ENCODE measurements around the gene MYL1.

Gene MYL1

DNA sequence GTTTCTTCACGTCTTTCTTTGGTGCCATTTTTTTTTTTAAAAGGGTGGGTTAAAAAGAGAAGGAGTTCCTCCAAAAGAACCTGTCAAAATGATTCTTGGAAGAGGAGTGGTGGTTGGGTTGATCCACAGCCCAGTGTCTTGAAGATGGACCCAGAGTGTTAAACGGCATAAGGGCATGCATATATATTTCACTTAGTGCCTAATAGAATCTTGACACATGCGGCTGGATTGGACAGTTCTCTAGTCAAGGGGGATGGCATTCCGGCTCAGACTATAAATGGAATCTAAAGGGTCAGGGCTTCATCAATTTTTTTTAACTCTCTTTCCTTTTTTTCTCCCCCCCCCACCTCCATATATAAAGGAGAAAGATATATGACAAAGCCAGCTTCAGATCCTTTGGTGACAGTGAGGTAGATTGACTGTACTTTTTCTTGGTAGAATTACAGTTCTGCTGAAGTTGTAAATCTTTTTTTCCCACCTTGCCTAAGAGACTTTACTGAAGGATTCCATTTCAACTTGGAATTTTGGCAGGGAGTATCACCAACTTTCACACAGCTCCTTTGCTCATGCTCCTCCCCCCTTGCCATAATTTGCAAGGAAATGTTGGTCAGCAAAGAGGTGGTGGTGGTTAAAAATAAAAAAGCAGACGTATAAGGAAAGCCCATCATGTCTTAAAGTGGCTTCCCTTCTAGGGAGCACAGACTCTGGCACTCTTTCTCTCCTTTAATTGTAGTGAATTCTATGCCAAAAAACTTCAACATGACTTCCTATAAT, at the start of gene MYL1:
Gene MYL1, minus strand, starts transcription at position 160 of the 774 bp plus-strand sequence. Its CDS starts 132 bp downstream, at position 28.
- DNase-seq = no peak

DNA sequence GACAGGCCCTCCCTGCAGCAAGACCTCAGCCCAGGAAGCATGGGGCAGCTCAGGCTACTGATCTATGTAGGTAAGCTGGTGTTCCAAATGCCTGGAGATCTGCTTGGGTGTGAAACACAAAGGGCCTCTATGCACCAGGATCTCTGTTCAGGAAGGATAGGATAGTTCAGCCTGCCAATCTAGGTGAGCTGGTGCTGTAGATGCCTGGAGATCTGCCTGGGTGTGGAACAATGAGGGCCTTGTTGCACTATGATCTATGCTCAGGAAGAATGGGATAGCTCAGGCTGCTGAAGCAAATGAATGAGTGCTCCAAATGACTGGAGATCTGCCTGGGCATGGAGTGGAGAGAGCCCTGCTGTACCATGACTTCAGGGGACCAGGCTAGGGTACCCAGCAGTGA, 48.9 kb upstream of the MYL1 start:
- DNase-seq = no peak

DNA sequence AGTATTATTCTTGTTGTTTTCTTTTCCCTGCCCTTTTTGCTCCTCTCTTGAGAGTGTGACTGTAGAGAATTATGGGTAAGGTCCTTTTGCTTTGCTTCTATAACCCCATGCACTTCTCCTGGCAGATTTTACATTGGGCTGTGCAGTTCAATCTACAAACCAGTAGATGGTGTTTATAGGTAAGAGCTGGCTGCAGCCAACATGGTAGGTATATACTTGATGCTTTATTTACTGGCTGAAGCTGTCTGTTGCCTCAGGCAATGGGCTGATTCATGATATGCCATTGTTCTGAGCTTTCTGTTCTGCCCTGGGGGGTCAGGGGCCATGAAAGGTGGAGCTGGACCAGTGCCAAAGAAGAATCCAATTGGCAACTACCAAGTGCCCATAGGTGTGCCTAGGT, 48.3 kb upstream of the MYL1 start:
- DNase-seq = no peak

DNA sequence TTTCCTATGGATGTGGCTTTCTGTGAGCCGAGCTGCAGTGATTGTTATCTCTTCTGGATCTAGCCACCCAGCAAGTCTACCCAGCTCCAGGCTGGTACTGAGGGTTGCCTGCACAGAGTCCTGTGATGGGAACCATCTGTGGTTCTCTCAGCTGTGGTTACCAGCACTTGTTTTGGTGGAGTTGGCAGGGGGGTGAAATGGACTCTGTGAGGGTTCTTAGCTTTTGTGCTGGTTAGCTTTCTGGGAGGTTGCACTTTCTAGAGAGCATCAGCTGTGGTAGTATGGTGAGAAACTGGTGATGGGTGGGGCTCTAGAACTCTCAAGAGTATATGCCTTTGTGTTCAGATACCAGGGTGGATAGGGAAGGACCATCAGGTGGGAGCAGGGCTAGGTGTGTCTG, 45.4 kb upstream of the MYL1 start:
- no peak for DNase-seq

DNA sequence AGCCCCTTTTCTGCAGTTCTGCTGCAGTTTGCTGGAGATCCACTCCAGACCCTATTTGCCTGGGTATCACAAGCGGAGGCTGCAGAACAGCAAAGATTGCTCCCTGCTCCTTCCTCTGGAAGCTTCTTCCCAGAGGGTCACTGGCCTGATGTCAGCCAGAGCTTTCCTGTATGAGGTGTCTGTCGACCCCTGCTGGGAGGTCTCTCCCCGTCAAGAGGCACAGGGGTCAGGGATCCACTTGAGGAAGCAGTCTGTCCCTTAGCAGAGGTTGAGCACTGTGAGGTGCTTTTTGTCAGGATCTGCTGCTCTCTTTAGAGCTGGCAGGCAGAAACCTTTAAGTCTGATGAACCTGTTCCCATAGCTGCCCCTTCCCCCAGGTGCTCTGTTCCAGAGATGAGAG, 42.0 kb upstream of the MYL1 start:
- no peak for DNase-seq

DNA sequence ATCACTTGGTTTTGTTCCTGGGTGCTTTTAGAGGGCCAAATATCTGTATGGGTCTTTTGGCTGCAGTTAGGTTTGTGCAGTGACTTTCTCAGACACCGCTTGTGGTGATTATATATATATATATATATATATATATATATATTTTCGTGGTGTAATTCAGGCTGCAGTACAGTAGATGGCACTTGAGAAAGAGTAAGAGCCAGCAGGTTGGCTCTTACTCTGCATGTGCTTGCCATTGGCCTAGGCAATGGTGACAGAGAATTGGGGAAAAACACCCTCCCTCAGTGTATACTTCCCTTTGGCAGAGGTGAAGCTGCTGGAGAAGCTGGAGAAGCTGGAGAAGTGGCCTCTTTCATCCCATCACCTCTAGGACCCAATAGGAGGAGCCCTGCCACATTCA, 22.2 kb upstream of the MYL1 start:
- DNase-seq = no peak

DNA sequence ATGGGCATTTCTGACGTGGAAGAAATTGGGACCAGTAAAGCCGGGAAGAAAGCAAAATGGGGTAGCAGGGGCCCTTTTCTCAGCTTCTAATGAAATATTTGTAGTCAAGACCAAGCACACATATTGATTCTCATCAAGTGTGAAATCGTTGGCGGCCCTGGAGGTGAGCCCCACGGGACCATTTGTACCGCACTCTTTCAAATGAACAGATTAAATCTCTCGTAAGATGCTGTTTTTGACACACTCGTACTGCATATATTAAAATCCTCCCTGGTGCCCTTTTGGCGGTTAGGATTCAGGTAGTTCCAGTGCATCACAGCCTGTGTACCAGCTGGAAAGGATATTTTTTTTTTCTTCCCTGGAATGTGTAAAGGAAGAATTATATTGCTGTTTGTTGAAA, 9.9 kb upstream of the MYL1 start:
- DNase-seq = no peak

DNA sequence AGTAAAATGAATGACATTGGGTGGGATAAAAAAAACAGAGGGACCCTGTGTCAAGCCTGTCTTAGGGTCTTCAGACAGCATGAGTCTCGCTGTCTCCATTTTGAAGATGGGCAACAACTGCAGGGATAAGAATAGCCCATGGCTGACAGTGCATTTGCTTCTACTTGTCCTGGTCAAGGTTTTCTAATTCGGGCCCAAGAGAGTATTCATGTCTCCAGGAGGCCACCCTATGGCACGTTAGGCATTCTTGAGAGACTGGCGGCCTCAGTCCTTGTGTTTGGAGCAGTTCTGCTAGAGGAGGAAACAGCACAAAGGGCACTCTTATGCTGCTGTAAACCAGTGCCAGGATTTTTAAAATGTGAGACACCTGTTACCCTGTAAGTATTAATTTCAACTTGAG, 9.5 kb upstream of the MYL1 start:
- no peak for DNase-seq

DNA sequence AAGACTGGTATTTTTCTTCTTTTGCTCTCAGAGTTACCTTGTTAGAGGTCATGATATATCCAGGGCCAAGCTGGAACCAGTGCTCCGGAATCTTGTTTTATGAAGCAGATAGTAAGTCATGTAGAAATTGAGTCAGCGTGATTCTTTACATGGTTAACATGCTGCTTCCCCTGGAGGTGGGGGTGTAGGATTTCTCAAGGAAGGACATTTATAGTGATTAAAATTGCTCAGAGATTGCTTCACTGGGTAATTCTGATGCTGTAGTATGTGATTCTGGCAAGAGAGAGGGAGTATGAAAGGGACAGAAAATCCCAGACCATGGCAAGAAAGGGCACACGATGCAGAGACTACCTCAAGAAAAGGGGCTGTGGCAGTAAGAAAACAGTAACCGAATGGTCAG, 8.0 kb upstream of the MYL1 start:
- no peak for DNase-seq

DNA sequence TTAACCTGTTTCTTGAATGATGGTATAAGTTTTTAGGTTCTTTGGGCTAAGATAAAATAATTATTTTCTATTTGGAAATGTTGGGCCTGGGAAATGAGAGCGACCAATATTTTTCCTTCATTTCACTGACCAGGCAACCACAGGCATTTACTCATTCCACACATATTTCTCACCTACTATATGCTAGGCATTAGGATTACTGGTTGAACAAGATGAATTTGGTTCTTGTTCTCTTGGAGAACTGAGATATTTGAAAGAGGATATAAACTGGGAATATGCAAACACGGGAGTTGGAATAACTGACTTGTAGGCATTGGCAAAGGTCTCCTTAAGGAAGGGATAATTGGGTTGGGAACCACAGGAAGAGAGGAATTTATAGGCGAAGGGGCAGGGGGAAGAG, 3.9 kb upstream of the MYL1 start:
- DNase-seq = no peak

DNA sequence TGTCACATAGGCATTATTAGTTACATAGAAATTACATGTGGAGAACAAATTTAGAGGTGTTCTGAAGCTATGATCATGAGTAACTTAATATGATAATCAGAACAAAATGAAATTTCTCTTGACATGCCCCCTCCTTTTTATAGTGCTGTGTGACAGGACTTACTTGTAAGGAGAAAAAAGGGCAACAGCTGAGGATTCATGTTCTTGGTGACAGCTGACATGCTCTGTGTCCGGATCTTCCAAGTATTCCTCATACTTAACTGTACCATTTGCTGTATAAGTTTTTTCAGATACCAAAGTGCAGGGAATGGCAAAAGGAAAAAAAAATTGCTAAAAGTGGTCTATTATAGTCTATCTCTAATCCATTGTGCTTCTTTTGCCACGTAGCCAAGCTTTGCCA, 3.5 kb upstream of the MYL1 start:
- DNase-seq = no peak

DNA sequence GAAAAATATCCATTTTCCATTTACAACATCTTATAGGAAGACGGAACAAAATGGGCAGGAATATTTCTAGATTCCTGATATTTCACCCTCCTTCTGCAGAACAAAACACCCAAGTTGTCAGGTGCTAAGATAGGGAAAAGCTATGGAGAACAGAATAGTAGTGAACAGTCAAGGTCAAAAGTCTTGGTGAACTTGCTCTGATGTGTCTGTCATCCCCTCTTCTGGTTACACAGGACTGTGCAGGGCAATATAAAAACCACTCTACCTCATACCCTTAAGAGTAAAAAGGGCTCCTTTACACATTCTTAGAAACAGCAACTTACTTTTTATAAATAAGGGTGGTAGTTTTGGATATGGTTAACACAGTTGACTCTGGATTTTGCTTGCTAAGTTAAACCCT, 4.4 kb downstream of the MYL1 start:
- DNase-seq = no peak

DNA sequence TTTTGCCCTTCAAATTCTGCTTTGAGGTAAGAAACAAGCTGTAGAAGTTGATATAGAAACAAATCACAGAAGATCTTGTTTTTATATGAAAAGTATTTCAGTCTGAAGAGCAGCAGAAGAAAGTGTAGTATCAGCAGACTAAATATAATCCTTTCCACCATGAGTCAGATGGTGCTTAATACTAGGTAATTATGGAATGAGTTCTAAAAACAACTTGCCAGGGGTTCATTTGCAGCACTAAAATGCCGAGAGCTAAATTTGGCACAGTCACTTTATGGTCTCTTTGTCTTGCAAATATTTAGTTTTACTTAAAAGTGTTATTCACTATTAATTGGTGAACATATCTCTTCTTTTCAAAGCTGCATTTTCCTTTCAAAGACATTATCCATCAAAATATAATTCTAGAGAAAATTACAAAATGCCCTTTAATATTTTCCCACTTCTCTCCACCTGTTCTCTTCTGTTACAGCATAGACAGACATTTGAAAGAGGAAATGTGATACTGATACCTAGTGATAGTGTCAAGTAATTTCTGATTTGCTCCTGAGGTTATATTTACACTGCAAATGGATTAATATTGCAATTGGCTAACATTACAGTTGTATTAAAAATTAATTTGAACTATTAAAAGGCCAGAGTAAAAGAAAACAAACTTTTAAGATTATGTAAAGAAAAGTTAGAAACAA, 5.3 kb downstream of the MYL1 start:
- peak; percentile 21 for DNase-seq

DNA sequence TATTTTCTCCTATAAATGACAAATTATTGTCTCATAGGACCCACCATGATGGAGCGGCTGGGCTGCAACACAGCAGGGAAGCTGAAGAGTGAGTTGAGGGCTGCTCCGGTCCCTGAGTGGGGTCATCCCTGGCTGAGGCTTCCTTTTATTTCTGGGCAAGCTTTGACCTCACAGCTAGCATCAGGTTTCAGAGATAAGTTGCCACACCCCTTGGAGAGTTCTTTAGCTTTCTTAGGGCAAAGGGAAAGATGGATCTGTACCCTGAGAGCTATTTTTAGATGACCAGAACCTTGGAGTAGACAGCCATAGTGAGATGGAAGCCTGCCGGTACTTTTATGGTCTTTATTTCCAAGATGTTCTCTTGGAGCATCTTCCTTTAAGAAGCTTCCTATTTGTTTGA, 11.5 kb downstream of the MYL1 start:
- no peak for DNase-seq

DNA sequence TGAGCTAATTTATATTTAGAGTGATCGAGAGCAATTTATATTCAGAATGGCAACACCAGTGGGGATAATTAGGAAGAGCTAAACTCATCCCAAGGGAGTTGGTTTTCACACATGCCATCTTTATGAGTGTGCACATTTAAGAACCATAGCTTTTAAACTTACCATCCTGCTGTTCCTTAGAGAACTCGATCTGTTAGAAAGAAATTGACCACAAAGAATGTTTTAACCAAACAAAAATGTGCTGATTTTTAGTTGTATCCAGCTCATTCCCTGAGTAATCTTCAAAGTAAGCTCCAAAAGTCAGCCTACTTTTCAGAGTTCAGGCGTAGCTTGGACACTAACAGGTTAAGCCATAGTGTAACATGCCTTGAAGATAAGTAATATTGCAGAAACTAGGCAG, 12.6 kb downstream of the MYL1 start:
- DNase-seq = no peak

DNA sequence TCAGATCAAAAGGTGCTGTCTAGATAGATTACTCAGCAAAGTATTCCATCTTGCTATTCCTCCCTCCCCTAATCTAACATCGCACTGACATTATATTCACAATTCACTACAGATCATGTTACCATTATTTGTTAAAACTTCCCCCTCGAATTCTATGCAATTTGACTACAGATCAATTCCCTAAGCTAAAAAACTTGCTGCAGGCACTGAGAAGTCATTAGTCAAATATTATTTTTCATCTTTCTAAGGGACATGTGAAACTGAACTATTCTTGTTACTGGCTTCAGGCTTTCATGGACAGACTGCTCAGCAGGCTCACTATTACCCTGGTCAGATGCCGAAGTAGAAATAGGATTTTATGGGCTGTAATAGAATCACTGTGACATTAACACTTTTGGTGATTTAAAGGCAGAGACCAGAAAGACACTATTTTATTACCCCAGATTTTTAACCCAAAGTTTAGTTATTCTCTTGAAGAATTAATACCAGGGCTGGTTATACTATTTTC, 15.1 kb downstream of the MYL1 start:
- DNase-seq = peak; percentile 10

DNA sequence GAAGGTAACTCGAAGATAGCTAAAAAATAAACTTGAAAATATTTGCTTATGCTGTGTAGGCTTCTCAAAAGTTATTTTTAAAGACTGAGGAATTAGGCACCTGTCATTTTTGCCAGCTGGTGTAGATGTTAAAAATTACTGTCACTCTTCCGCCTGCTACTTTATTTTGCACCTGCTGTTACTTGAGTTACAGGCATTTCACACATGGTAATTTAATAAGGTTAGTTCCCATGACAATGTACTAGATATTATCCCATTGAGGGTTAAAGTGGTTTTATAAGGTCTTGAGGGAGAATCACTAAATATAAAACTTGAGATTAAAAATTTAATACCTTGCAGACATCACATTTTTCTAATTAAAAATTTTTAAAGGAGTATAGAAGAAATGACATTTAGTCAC, 26.6 kb downstream of the MYL1 start:
- DNase-seq = peak; percentile 11

DNA sequence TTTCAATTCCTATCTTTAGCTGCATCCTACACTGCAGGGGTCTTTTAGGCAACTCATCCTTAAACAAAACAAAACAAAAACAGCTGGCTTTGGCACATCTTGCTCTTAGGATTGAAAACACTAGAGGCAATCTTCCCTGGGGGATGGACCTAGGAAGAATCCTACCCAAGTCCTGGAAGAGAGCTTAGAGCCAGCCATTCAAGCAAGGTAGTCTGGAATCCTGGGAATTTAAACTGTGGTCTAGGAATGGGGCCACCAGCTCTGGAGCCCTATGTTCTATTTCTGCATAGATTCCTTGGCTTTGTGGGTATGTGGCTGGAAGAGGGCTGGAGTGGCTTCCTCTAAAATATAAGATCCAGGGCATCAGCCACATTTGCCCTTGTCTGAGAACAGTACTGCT, 27.7 kb downstream of the MYL1 start:
- DNase-seq = no peak

DNA sequence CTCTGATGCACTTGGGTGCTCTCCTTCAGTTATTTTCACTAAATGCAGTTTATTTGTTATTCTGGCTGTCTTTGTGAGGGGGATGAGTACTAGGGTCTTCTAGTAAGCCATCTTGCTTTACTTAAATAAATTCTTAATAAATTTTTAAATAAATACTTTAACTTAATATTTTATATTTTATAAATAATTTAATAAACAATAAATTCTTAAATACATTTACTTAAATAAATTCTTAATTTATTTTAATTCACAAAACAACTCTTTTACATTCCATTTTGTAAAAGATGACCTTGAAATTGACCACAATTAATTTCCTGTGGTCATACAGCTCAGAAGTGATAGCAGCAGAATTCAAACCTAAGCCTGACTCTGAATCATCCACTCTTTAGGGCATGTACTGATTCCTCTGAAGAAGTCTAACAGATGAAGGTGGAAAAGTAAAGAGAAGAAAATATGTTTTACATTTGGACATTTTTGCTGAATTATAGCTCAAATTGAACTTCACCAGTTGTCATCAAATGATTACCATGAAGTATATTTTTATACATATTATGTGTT, 28.8 kb downstream of the MYL1 start:
- DNase-seq = no peak

DNA sequence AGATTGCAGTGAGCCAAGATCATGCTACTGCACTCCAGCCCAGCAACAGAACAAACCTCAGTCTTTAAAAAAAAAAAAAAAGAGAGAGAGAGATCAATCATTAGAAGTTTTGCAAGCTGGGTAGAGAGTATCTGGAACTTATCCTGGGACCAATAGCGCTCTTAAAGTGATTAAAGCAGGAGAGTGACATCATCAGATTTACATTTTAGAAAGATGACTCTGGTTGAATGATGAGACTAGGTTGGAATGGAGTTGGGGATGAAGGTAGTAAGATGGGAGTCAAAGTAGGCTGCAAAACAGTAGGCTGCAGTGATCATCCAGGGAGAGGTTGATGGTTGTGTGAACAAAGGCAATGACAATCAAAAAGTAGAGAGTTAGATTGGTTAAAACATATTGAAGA, 37.8 kb downstream of the MYL1 start:
- DNase-seq = no peak

DNA sequence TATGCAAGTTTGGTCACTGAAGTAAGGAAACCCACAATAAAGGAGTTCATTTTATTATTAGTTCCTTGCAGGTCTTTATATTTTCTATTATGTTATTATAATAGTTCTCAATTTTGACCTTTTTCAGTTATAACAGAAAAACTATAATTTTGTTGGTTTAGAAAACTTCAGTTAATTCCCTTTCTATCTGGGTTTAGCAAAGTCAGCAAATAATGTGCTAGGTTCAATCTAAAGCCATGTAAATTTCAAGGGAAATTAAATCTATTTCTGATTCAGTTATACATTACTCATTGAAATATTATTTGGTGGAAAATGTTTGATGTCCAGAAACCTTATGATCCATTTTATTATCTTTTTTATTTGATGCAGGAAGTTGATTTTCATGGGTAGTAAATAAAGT, 43.7 kb downstream of the MYL1 start:
- DNase-seq = no peak

DNA sequence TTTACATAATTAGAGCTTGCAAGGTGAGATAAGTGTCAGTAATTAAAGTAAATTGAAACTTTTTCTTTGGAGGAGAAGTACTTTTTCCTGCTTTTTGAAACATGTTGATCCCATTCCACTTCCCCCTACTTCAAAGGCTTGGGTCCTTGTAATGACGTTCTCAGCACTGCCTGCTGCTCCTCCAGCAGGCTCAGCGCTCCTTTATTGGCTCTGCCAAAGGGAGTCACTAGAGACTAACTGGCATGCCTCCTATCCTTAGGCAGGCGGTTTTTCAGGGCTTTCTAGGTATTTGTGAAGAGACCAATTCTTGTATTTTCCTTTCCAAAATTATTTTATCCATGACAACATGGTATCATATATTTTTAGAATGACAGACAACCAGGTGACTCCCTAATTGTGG, 45.8 kb downstream of the MYL1 start:
- DNase-seq = no peak

DNA sequence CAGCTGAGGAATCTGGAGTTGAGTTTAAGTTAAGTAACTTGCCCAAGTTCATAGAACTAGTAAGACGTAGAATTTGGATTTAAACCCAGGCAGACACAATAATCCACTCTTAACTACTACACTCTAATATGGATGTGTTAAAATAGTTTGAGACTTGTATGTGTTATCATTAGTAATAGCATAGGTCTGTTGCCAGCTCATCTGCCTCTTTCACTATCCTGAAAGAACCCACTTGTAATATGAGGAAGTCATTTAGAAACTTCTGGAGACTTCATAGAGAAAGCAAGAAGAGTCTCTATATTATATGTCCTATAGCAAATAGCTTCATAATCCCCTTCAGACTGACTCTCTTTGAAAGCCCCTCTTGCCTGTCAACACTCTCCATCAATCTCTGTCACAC, 46.7 kb downstream of the MYL1 start:
- DNase-seq = no peak

DNA sequence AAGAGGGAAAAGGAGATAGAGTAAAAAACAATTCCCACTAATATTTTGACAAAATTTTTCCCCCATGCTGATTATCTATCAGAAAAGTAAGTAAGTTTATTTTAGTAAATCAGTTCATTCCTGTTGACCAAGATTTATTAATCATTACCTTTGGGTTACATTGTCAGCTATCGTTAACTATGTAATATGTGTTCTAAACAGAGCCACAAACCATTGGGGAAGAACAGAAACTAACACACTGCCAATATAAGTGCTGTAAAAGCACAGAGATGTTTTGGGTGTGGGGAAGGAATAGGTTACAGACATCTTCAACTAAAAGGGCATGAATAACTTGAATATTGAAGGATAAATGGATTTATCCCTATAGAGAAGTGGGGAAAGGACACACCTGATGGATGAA, 47.3 kb downstream of the MYL1 start:
- no peak for DNase-seq
